NT2/D1 (cell line): Measurements from ENCODE around the gene RRM2.

ENCODE experiments used
- SUZ12 ChIP-seq: IDR thresholded peaks from 2 replicates; pipeline ENCODE4 v1.6.1; 2011; ENCODE audit not compliant: insufficient read length, insufficient read depth; ENCODE audit errors: extremely low read depth
- YY1 ChIP-seq: IDR thresholded peaks from 2 replicates; pipeline ENCODE4 v1.6.1; 2011; ENCODE audit not compliant: insufficient read length, insufficient read depth
- ZNF274 ChIP-seq: IDR thresholded peaks from 2 replicates; pipeline ENCODE4 v1.6.1; 2011; ENCODE audit warnings: mild to moderate bottlenecking, low read depth, low read length

DNA sequence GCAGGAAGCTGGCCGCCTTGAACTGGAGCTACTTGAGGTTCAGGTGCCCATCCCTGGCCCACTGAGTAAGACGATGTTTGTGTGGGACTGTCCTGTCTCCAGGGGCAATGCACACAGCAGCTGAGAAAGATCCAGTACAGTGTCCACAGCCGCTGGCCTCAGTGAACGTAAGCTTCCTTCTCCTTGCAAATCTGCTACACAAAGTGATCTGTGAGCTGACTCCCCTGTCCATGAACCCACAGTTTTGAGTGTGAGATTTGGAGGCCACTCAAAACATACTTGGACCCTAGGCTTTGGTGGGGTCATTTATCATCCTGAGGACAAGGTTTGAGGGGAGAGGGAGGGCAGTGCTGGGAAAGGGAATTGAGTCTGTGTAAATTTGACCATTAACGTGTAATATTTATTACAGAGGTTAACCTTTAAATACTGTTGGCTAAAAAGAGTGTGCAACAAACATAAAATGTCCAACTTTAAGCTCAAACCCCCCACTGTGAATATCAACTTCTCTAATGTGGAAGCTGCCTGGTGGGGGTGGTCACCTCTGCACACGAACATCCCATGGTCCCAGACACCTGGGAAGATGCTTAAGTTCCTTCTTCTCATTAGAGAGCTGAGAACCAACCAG is 37.4 kb upstream of the RRM2 start:
- TF ChIP-seq SUZ12 (no peak), ZNF274 (no peak), YY1 (no peak)
